HG02763 (cell line): ENCODE results near the gene BCLAF3.

Experiments used
- ATAC-seq: cut with Tn5 transposase; IDR thresholded peaks from one replicate; pipeline ENCODE4 v1.9.1; 2021; ENCODE audit warnings: mild to moderate bottlenecking, moderate library complexity; ENCODE audit not compliant: unreplicated experiment

Gene BCLAF3

GRCh38 chrX:19968276-19968675 lies 22.6 kb downstream of the BCLAF3 start:
- ATAC-seq: no peak

GRCh38 chrX:19966056-19966455 lies 24.8 kb downstream of the BCLAF3 start:
- no peak for ATAC-seq

GRCh38 chrX:19964017-19964710 lies 26.7 kb downstream of the BCLAF3 start:
- no peak for ATAC-seq

GRCh38 chrX:19960913-19961312 lies 29.9 kb downstream of the BCLAF3 start:
- no peak for ATAC-seq

GRCh38 chrX:19958552-19959486 lies 32.0 kb downstream of the BCLAF3 start:
- ATAC-seq: no peak

- no peak for ATAC-seq
Observed at GRCh38 chrX:19956923-19957322, 33.9 kb downstream of the BCLAF3 start.

GRCh38 chrX:19956306-19956705 lies 34.6 kb downstream of the BCLAF3 start:
- no peak for ATAC-seq

- no peak for ATAC-seq
Observed at GRCh38 chrX:19955306-19955705, 35.6 kb downstream of the BCLAF3 start.

GRCh38 chrX:19954335-19955096 lies 36.3 kb downstream of the BCLAF3 start:
- no peak for ATAC-seq

- no peak for ATAC-seq
Observed at GRCh38 chrX:19953145-19953544, 37.7 kb downstream of the BCLAF3 start.

GRCh38 chrX:19949340-19949739 lies 41.5 kb downstream of the BCLAF3 start:
- no peak for ATAC-seq

- ATAC-seq: no peak
Observed at GRCh38 chrX:19947612-19948011, 43.2 kb downstream of the BCLAF3 start.
